Measurements from ENCODE around the gene ATP1A1.

Gene ATP1A1

DNA sequence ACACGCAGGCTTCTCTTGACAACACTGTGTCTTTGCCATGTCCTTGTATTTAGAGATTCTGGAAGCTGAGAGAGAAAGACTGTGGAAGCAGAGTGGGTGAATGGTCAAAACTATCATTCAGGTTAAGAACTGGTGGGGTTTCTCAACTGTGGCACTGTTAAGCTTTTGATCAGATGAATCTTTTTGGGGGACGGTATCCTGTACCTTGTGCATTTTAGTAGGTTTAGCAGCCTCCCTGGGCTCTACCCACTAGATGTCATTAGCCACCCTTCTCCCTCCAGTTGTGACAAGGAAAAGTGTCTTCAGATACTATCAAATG lies 39.4 kb downstream of the ATP1A1 start:
- DNase-seq (ENCODE audit: low read depth in 2 of 3, low spot score in 2 of 3): no peak

GRCh38 chr1:116412898-116413297 lies 39.9 kb downstream of the ATP1A1 start:
- no peak for DNase-seq (ENCODE audit: low read depth in 2 of 3, low spot score in 2 of 3)

GRCh38 chr1:116413414-116413813 lies 40.4 kb downstream of the ATP1A1 start:
- no peak for DNase-seq (ENCODE audit: low read depth in 2 of 3, low spot score in 2 of 3)

DNA sequence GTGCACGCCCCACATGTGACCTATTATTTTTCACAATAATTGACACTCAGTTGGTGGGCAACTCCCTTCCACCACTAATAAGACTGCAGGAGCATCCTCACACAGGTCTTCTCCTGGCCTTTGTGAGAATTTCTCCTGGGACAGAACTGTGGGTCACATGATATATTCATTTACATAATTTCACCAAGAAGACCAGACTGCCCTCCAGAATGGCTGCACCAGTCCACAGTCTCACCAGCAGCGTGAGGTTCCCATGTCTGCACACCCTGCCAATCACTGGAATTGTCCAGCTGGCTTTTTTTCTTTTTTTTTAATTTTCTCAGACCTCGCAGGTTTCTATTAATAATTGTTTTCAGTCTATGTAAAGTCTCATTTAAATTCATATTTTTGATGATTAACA lies 41.3 kb downstream of the ATP1A1 start:
- DNase-seq (ENCODE audit: low read depth in 2 of 3, low spot score in 2 of 3): no peak

- no peak for DNase-seq (ENCODE audit: low read depth in 2 of 3, low spot score in 2 of 3)
Observed at GRCh38 chr1:116415200-116415698, 42.2 kb downstream of the ATP1A1 start.

DNA sequence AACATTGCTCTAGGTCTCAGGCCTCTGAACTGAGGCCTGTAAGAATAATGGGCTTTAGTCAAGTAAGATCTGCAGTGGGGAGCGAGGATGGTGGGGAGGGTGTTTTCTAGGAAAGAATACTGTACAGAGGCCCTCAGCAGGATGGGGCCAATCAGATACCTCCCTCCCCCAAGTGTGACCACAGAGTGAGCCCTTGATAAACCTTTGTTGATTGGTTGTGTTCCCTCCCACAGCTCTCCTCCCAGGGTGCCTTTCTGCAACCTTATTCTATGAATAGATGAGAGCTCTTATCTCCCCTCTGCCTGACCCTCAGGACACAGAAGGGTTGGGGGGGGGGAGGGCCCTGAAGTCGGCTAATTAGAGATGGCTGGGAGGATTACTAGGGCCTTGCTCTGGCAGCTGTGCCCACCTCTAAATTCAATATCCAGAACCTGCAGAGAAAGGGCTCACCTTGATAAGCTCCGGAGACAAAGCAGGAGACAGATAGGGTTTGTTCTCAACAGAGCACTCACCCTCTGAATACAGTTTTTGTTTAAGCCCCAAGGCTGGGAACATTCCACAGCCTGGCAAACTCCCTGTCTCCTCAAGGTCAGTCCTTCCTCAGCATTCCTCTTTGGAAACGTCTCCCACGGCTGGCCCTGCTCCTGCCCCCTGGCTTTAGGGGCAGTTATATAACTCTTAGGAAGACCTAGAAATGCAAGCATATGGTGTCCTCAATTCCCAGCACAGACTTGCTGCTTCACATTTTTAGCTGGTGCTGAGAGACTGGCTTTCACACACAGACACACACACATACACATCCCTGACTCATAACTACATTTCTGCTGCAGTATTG lies 42.9 kb downstream of the ATP1A1 start:
- DNase-seq (ENCODE audit: low read depth in 2 of 3, low spot score in 2 of 3): no peak

DNA sequence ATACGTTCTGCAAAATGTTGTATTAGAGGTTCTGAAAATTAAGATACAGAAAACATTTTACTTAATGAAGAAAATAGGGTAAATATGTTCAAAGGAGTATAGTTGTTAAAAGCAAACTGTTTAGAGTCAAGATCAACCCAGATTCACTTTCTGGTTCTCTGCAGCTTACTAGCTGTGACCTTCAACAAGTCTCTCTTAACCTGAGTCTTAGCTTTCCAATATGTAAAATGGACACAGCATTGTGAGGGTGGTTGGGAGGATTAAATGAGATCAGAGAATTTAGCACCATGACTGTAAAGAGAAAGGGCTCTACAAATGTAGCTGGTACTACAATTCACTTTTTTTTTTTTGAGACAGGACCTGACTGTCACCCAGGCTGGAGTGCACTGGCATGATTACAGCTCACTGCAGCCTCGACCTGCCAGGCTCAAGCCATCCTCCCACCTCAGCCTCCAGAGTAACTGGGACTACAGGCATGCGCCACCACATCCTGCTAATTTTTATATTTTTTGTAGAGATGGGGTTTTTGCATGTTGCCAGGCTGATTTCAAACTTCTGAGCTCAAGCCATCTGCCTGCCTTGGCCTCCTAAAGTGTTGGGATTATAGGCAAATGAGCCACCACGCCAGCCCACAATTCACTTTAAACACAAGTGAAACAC lies 43.9 kb downstream of the ATP1A1 start:
- no peak for DNase-seq (ENCODE audit: low read depth in 2 of 3, low spot score in 2 of 3)

- DNase-seq (ENCODE audit: low read depth in 2 of 3, low spot score in 2 of 3): no peak
Observed at GRCh38 chr1:116417678-116418077, 44.6 kb downstream of the ATP1A1 start.

DNA sequence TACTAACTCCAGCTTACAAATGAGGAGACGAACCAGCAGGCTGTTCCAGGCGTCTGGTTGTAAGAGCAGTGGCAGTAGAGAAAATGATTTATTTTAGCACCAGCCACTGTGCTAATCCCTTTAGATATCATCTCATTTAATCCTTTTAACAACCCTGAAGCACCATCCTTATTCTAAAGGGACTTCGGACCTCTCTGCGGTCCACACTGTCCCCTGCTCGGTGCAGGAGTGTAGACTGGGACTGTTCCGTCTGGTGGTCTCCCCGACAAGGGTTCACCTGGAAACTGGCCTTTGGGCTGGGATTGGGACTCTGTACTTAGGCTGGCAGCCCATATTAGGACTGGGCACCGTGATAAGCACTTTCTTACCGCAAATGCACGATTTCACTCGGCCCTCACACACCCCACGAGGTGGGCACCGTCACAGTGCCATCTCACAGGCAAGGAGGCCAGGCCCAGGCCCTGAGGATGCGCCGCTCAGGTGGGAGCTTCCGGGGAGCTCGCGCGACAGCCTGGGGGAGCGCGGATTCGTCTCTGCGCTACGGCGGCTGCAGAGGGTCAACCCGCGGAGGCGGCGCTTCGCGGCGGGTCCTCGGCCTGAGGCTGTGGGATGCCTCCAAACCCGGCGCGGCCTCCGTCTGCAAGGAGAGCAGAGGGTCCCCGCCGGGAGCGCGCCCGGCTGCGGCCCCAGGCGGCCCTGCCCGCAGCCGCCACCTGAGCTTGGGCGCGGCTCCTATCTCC lies 45.2 kb downstream of the ATP1A1 start:
- DNase-seq (ENCODE audit: low read depth in 2 of 3, low spot score in 2 of 3): peak; percentile 71 to 76 (median 74)

DNA sequence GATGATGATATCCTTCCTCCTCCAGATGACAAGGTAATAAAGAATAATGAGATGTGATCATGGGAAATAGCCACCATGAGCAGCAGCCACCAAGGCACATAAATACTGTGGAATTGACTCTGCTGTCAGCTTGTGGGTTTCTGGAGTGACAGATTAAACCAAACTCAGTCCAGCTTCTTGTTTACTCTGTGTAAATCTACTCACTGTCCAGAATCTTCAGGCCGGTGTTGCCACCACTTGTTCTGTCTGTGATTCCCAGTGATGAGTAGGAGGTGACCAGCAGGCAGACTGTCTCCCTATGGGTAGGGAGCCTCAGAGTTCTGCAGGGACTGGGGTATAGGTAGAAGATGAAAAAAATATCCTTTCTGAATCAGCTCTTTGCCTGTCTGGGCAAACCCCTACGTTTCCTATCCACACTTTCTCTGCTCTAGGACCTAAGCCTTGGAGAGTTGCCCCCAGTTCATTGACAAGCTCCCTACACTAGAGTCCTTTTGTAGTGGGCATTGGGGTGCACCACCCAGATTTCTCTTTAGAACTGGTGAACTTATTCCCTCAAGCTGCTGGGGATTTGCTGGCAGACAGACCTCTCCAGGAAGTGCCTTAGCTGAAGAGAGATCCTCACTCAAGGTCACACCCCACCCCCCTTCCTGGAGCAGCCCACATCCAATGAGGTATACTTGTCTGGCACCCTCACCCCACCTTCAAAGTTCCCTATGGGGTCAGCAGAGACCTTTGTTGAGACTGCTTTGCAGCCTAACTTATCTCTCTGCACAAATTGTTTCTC lies 47.6 kb downstream of the ATP1A1 start:
- no peak for DNase-seq (ENCODE audit: low read depth in 2 of 3, low spot score in 2 of 3)

GRCh38 chr1:116424438-116424837 lies 51.4 kb downstream of the ATP1A1 start:
- no peak for DNase-seq (ENCODE audit: low read depth in 2 of 3, low spot score in 2 of 3)

DNA sequence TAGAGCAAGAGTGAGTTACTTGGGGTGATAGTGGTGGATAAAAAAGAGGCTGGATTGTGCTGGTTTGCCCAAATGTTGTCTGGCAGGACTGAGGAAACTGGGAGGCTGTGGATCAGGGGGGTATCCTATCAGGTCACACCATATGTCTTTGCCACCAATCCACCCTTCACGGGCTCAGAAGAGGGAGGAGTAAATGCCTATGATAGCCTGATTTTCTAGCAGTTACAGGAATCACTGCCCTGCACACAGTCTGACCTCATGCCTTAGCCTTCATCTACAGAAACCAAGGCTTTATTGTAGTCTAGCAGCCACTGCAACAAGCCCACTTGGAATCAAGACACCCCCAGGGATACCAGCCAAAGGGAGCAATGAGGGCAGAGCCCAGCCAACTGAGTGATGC lies 51.8 kb downstream of the ATP1A1 start:
- no peak for DNase-seq (ENCODE audit: low read depth in 2 of 3, low spot score in 2 of 3)

DNA sequence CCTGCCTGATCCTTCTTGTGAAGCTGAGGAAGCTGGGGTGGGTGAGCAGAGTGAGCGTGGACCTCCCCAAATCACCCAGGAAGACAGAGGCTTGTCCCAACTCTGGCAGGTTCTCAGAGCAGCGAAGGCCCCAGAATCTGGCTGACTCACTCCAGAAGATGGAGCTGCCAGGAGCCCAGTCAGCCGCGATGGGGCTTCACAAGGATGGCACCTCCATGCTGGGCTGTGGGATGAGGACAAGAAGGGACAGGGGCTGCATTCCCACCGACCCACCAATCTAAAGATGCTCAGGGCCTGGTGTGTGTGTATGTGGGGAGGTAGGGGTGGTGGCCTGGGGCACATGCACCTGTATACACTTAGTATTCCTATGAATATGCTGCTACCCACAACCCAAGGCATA lies 52.9 kb downstream of the ATP1A1 start:
- no peak for DNase-seq (ENCODE audit: low read depth in 2 of 3, low spot score in 2 of 3)

DNA sequence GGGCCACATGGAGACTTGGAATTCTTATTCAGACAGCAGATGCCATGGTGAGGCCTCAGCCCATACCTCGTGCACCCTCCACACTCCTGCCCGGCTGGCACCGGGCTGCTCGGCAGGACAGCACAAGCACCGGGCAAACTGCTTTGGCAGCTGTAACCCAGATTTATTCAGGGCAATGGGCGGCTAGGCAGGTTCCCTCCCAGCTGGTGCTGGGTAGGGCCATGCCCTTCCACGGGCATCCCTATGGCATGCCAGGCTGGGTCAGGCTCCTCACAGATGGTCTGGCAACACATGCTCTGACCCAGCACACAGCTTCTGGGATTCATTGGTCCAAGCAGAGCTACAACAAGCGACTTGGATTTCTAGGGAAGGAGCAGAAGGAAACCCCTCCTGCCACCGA lies 53.4 kb downstream of the ATP1A1 start:
- DNase-seq (ENCODE audit: low read depth in 2 of 3, low spot score in 2 of 3): no peak

GRCh38 chr1:116428576-116428975 lies 55.5 kb downstream of the ATP1A1 start:
- DNase-seq (ENCODE audit: low read depth in 2 of 3, low spot score in 2 of 3): no peak

- no peak for DNase-seq (ENCODE audit: low read depth in 2 of 3, low spot score in 2 of 3)
Observed at GRCh38 chr1:116429821-116430374, 56.9 kb downstream of the ATP1A1 start.

DNA sequence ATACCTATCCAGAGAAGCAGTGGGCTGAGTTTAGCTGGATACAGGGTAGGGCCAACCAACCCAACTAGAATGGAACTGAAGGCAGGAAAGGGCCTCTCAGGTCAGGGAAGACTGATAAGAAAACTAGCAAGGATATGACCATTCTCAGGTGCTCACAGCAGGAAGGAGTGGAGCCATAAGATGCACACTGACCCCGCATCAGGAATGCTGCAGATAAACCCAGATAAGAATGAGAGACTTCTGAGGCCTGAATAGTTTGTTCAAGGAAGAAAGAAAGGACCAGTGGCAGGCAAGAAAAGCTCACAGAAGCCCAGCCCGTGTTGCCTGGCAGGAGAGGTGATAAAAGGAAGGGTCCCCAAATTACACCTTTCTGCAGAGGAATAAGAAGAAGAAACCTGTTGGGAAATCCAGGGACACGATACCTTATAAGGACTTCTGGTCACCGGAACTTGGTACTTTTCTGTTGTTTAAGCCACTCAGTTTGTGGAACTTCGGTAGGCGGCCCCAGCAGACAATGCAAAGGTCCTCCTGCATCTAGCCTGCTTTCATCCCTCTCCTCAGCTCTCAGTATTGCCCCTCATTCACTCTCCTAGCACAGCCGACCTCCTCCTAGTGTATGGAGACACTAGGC lies 58.9 kb downstream of the ATP1A1 start:
- no peak for DNase-seq (ENCODE audit: low read depth in 2 of 3, low spot score in 2 of 3)

DNA sequence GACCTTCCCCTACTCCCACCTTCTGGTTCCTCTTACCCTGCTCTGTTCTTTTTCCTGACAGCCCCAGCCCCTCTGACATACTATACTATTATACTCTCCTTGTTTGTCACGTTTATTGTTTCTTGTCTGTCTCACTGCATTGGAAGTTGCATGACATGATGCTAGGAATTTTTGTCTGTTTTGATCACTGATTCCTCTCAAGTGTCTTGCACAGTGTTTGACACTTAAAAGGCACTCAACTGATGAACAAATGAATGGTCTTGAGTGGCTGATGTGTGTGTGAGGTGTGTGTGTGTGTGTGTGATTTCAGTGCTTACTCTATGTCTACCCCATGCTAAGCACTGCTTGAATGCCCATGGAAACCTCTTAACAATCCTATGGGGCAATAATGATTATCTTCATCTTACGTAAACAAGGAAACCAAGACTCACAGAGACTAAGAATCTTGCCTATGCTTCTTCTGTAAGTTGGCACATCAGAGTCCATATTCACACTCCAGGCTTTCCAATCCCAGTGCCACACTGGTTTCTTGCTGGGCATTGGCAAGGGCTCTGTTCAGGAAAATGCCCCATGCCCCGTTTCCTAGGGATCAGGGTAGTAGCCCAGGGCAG lies 59.7 kb downstream of the ATP1A1 start:
- no peak for DNase-seq (ENCODE audit: low read depth in 2 of 3, low spot score in 2 of 3)

DNA sequence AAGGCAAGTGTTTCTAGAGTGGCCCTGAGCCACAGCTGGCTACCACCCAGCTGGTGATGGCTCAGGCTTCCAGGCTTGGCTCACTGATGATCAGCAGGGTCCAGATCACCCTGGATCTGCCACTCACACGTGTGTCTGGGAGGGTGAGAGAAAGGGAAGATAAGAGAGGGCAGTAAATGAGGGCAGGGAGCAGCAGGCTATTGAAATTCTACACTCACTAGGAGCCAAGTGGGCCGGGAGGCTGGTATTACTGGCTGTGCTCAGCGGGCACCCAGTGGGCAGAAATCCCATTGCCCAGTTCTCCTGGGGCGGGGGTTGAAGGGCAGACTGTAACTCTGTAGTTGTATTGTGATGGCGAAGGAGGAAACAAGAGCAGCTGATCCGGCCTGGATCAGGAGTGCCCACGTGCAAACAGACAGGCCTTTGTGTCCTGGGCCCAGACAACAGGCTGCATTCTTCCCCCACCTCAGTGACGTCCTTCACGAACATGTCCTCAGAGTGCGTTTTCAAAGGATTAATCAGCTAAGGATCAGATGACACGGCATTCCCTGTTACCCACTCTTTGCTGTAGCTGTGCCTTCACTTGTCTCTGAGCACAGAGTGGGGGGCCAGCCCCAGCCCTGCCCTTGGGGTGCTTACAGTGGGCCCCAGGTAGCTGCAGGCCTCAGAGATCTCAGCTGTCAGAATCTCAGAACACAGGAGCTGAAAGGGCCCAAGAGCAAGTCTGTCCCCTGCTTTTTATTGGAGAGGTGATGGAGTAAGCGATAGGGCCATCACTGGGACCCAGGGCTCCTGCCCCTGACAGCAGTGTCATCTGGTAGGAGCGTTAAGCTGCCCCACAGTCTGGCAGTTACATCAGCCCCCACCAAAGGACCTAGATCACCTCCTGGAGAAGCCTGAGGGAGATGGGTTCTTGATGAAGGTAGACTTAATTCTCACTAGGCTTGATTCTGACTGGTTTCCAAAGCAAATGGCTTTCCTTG lies 60.5 kb downstream of the ATP1A1 start:
- DNase-seq (ENCODE audit: low read depth in 2 of 3, low spot score in 2 of 3): no peak

Measured in activated CD8-positive, alpha-beta memory T cell treated with anti-CD3 and anti-CD28 coated beads for 48 hours (primary cell).